ENCODE results near the gene ETV3. TPM values are rescaled to one million over a fixed set of nuclear protein-coding genes. Genes with fewer than 3 reads are reported as not detected.

The ETV3 gene
- total and polyA plus RNA-seq, 10 of the 15 experiments (the other 5 are each of a cell fraction or from before 2014, with no cell fraction given) = 1.7 to 13.8 (median 7.2) TPM

- intact Hi-C loops (cut with micrococcal nuclease; ENCODE audit: unreplicated experiment) (no loop called here), in situ Hi-C loops (cut with MboI) (no loop called here)
- Histone ChIP-seq H3K36me3 (ENCODE audit: control insufficient read depth in 2 of 2, insufficient read depth in 2 of 2, low read length in 1 of 2) (peaks cover 1 to 7% of the 10 kb centered on the region in 2 experiments; a peak in 3 of 4 replicates), H2AFZ (ENCODE audit: control insufficient read depth, low read depth, low read length) (no peak overlapping the region), H3K27ac (ENCODE audit: control insufficient read depth, insufficient read depth) (no peak overlapping the region), H3K4me1 (ENCODE audit: control insufficient read depth, insufficient read depth, low read length) (peaks cover 9% of the 10 kb centered on the region), H3K9me3 (replicated peaks; ENCODE audit: control insufficient read depth, insufficient read depth, low read length) (no peaks in the 10 kb centered on the region), H3K4me2 (ENCODE audit: control insufficient read depth, insufficient read depth) (no peak overlapping the region), H3K79me2 (ENCODE audit: control insufficient read depth, insufficient read depth, low read length) (no peaks in the 10 kb centered on the region), H3K4me3 (no peak overlapping the region), H3K9ac (ENCODE audit: control insufficient read depth, insufficient read depth, low read length) (no peak overlapping the region), H3K27me3 (replicated peaks in 1 of 2; ENCODE audit: control insufficient read depth in 2 of 2, insufficient read depth in 2 of 2, low read length in 1 of 2) (no peaks in the 10 kb centered on the region), H4K20me1 (ENCODE audit: control insufficient read depth, insufficient read depth) (no peaks in the 10 kb centered on the region; the same call in 1 of the 2 replicates)
- DNase-seq (ENCODE audit: low read depth, low spot score) (no peak), ATAC-seq (no peak), FAIRE-seq (no peak)
- ChIA-PET SMC1A (ENCODE audit: uncharacterized antibody, unreplicated experiment) (interaction anchor here (1.2 kb wide), 1 partner anchor 9 kb away, joined by 4 read pairs; no protein-coding TSS in a partner anchor), RAD21 (ENCODE audit: unreplicated experiment) (no interaction called here), CTCF (interaction anchor here (0.9 kb wide), 1 partner anchor 9 kb away, joined by 3 read pairs; no protein-coding TSS in a partner anchor), POLR2A (no interaction called here)
- BruUV-seq (replicated peaks) = no TSS peak
- 75% methylated on average over 2 of the region's 2 CpGs for WGBS (ENCODE audit: insufficient coverage, insufficient replicate concordance, low lambda C conversion rate, missing lambda C conversion rate)
- TF ChIP-seq PAX8 (IDR thresholded peaks at IDR 0.05) (no peak), RBBP5 (conservative IDR thresholded peaks at IDR 0.05) (no peak), PML (IDR thresholded peaks at IDR 0.05; ENCODE audit: low read length) (no peak), SPI1 (IDR thresholded peaks at IDR 0.05; ENCODE audit: borderline replicate concordance, insufficient read depth, low read depth, low read length) (no peak), TCF12 (IDR thresholded peaks at IDR 0.05; ENCODE audit: low read depth, low read length) (no peak), GABPA (IDR thresholded peaks at IDR 0.05; ENCODE audit: low read depth) (no peak), YBX1 (IDR thresholded peaks at IDR 0.05) (no peak), ESRRA (IDR thresholded peaks at IDR 0.05; ENCODE audit: low read length) (no peak), NR2F1 (conservative IDR thresholded peaks at IDR 0.05) (no peak)
- TF ChIP-seq, protein P1, sequence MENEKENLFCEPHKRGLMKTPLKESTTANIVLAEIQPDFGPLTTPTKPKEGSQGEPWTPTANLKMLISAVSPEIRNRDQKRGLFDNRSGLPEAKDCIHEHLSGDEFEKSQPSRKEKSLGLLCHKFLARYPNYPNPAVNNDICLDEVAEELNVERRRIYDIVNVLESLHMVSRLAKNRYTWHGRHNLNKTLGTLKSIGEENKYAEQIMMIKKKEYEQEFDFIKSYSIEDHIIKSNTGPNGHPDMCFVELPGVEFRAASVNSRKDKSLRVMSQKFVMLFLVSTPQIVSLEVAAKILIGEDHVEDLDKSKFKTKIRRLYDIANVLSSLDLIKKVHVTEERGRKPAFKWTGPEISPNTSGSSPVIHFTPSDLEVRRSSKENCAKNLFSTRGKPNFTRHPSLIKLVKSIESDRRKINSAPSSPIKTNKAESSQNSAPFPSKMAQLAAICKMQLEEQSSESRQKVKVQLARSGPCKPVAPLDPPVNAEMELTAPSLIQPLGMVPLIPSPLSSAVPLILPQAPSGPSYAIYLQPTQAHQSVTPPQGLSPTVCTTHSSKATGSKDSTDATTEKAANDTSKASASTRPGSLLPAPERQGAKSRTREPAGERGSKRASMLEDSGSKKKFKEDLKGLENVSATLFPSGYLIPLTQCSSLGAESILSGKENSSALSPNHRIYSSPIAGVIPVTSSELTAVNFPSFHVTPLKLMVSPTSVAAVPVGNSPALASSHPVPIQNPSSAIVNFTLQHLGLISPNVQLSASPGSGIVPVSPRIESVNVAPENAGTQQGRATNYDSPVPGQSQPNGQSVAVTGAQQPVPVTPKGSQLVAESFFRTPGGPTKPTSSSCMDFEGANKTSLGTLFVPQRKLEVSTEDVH (IDR thresholded peaks at IDR 0.05; ENCODE audit: low read depth, partially characterized antibody) = no peak
Observed at GRCh38 chr1:157119448-157119847, 18.7 kb downstream of the ETV3 start.

All from GM12878 (cell line).